HuH-7.5 (cell line): ENCODE data around the gene FASTKD3.
"Not testable (repeated sequence)": the region's sequence is repeated elsewhere in the genome, so short reads cannot be mapped to it uniquely, and the experiment has no call there.

Experiments
- DNase-seq: peaks from one replicate; pipeline ENCODE4 v3.0.0; 2011; ENCODE audit warnings: low spot score

Gene FASTKD3

DNA sequence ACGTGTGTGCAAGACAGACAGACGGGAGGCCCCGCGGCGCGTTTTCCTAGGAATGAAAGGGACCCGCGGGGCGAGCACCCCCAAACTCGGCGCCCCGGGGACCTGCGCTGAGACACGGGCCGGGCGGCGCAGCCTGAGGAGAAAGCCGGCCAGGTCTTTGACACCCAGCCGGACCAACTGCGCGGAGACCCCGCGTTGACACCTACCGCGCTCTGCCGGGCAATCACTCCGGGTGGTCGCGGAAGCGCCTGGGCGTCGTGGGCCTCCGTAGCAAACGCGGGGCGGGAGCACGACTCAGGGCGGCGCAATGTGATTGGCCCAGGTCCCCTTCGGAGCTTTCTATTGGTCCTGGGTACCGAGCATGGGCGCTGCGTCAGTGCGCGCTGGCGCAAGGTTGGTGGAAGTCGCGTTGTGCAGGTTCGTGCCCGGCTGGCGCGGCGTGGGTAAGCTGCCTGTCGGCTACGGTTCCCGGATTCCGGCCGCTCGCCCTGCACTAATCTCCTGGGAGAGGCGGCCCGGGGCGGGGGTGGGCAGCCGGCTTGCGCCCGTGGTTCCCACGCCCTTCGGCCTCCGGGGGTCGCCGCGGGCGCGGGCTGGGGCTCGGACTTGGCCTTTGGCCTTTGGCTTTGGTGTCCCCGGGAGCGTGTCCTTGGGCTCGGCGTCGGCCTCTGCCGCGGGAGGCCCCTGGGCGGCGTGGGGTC lies at the start of gene FASTKD3, which contains the start of gene MTRR:
Gene FASTKD3 (minus strand): TSS at position 259 of the 701 bp plus-strand sequence. CDS start 948 bp downstream, outside the sequence.
Gene MTRR (plus strand): TSS at position 376 of the 701 bp plus-strand sequence. CDS start 1,647 bp downstream, outside the sequence.
- peak; percentile 72 for DNase-seq

- DNase-seq: no peak
Measured at GRCh38 chr5:7917130-7918123, 48.6 kb upstream of the FASTKD3 start.

GRCh38 chr5:7916171-7916804 lies 47.5 kb upstream of the FASTKD3 start:
- DNase-seq: no peak

DNA sequence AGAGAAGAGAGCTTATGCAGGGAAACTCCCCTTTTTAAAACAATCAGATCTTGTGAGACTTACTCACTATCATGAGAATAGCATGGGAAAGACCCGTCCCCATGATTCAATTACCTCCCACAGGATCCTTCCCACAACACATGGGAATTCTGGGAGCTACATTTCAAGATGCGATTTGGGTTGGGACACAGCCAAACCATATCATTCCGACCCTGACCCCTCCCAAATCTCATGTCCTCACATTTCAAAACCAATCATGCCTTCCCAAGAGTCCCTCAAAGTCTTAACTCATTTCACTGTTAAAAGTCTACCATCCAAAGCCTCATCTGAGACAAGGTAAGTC lies 42.6 kb upstream of the FASTKD3 start:
- DNase-seq: not testable (repeated sequence)

DNA sequence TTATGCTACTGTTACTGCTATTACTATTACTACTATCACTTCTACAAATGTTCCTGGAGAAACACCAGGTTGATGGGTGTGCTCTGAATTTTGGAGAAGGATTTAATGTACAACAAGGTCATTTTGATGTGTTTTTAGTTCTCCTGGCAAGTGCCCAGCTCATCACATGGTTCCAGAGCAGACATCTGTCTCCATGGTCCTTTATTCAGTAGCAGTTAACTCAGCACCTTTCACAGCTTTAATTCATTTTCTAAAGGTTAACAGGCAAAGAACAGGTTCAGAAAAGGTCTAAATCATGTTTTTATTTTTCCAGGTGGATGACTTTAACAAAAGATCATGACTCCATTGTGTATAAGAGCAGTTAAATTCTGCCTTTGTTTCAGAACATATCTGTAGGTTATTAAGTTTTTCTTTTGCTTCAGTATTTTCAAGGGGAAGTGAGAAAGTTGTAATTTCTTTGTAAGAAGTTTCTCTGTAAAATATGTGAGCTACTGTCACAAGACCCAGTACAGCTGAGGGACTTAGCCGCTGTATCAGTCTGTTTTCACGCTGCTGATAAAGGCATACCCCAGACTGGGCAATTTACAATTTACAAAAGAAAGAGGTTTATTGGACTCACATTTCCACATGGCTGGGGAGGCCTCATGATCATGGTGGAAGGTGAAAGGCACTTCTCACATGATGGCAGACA lies 42.1 kb upstream of the FASTKD3 start:
- no peak for DNase-seq

DNA sequence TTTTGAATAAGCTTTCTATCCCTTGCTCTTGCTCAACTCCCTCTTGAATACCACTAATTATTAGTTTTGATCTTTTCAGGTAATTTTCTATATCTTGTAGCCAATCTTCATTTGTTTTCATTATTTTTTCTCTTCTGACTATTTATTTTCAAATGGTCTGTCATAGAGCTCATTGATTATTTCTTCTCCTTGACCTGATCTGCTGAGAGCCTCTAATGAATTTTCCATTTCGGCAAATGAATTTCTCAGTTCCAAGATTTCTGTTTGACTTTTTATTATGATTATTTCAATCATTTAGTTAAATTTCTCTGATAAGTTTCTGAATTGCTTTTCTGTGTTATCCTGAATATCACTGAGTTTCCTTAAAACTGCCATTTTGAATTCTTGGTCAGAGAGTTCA lies 39.5 kb upstream of the FASTKD3 start:
- no peak for DNase-seq

GRCh38 chr5:7907612-7908011 lies 38.8 kb upstream of the FASTKD3 start:
- DNase-seq: no peak

DNA sequence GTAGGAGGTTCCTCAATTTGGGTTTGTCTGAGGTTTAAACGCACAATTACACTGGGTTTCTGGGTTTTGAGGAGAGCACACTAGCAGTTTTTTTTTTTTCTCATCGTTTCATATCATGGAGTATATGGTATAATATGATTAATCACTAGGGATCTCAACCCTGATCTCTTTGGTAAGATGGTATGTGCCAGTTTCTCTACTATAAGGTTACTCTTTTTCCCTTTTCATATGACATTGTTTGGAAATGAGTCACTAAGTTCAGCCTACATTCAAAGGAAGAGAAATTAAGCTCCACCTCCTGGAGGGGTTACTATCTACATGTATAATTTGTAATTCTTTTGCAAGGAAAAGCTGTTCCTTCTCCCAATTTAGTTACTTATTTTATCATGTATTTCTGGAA lies 35.3 kb upstream of the FASTKD3 start:
- DNase-seq: no peak

DNA sequence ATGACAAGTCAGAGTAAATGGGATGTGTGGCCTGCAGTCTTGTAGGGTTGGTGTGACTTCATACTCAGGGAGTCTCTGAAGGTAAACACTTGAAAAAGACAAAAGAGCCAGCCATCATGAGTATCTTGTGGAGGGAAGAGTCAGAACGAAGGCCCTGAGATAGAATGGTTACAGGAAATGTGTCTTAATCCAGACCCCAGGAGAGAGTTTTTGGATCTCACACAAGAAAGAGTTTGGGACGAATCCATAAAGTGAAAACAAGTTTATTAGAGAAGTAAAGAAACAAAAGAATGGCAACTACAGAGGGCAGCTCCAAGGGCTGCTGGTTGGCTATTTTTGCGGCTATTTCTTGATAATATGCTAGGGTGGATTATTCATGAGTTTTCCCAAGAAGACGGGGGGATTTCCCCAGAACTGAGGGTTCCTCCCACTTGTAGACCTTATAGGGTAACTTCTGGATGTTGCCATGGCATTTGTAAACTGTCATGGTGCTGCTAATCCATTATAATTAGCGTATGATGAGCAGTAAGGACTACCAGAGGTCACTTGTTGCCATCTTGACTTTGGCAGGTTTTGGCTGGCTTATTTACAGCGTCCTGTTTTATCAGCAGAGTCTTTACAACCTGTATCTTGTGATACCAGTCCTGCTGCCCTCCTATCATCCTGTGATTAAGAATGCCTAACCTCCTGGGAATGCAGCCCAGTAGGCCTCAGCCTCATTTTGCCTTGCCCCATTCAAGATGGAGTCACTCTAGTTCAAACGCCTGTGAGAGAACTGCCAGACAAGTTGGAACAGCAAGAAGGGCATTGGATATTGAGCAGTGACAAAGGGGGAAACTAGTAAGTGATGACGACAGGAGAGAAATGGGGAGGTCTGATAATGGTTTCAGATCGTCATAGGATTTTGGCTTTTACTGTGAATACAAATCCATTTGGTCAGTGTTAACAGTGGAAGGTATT lies 34.1 kb upstream of the FASTKD3 start:
- no peak for DNase-seq

DNA sequence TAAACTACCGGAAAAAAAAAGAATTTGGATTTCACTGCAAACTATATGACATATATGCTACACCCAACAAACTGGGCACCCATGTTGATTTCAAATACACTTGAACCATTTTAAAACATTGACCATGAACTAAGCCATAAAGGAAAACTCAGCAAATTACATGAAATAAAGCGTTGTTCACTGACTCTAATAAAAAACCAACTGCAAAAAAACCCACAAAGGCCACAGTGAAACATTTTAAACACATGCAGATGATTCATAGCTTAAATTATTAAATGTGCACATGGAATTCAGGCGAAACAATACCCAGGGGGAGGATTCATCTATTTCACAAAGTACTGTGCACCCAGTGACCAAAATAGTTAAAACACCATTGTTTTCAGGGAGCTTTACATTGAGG lies 33.4 kb upstream of the FASTKD3 start:
- no peak for DNase-seq

- no peak for DNase-seq
Measured at GRCh38 chr5:7897014-7897600, 28.3 kb upstream of the FASTKD3 start.

DNA sequence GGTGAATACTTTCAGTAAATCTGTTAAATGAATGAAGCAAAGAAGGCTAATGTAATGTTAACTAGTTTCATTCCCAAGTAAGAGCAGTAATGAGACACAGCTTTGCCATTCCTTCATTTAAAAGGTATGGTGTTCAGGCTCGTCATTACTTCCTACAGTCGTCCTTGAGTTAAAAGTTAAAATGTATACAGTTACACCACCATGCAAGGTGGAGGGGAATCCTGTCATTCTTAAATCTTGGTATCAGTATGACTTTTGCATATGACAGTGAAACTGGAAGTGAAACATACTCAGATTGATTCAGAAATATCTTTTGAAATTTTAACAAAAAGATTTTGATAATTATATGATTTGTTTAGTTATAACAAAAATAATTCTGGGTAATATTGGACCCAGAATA lies 26.0 kb upstream of the FASTKD3 start:
- no peak for DNase-seq

DNA sequence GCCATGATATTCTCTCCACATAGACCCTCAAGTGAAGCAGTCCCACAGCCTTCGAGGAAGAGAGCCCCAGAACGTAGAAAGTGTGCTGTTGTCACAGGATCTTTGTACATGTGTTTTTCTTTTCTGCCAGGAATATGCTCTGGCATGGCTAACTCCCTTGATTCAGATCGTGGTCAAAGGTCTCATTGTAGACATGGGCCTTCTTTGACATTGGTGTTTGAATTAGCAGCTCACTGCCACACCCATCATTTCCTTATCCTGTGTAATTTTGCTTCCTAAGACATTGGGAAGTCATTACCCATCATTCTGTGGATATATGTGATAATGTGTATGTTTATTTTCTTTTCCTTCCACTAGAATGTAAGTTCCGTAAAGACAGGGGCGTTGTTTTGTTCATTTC lies 25.6 kb upstream of the FASTKD3 start:
- no peak for DNase-seq

- DNase-seq: no peak
Measured at GRCh38 chr5:7888901-7889300, 20.1 kb upstream of the FASTKD3 start.

DNA sequence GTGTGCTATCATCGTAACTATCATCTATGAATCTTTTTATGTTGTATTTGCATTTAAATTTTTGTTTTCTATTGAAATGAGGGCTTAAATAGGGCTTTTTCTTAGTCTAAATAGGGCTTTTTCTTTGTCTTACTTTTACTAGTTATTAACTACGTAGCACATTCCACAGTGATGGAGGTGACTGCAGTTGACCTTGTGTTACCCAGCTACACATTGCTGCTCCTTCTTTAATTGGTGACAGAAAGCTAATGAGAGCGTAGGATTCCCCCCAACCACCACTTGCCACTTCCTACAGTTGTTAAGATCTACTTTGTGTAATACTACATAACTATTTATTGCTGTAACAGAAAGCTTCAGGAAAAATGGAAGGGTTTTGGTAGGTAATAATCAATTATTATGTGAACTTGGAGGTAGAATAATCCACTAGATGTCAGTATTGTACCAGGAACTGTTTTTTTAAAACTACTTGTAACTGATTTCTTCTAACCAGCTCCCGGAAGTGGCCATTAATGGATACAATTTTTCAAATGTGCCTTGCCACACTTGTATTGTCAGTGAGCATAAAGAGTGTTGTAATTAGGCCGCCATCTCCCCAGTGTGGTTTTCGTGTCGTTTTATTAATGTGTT lies 18.1 kb upstream of the FASTKD3 start:
- no peak for DNase-seq

DNA sequence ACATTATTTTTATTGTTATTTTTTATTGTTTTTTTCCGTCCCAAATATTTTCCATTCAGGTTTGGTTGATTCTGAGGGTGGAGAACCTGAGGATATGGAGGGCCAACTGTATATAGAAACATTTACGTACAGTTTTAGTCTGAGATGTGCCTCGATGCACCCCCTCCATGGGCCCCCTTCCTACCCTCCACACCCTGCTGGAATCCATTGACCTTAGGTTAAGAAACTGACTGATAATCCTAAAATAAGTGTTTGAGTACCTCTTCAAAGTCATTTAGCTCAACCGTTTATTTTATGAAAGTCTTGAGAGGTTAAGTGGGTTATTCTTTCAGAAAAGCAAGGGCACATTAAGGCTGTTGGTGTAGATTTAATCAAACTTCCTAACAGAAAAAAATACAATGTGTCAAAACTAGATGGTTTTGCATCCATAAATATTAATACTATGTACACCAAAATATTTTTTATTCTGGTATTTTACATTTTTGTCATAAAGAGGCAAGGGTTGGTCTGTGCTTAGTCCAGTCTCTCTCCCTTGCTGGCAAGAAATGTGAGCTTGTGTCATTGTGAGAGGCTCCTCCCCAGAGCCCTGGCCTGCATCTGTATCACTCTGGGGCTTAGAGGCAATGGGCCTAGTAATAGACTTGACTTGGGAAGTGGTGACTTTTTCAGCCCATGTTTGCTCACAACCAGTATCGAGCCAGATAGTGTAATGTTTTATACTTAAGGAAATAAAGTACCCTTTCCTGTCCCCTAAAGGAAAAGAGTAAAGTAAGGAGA lies 15.8 kb upstream of the FASTKD3 start:
- DNase-seq: no peak

GRCh38 chr5:7882926-7883325 lies 14.1 kb upstream of the FASTKD3 start:
- DNase-seq: no peak

- no peak for DNase-seq
Measured at GRCh38 chr5:7881816-7882215, 13.0 kb upstream of the FASTKD3 start.

GRCh38 chr5:7881091-7881490 lies 12.3 kb upstream of the FASTKD3 start:
- DNase-seq: no peak
